Pancreas (tissue), 10 donors: Measurements from ENCODE around the gene PHC1. TPM values are rescaled to one million over a fixed set of nuclear protein-coding genes. Genes with fewer than 3 reads are reported as not detected.
A peak's percentile ranks its signal among the peaks of the same experiment; 100 is the strongest.

Source experiments
- ATAC-seq, 4 donors: fragments of 200-7000 bp; cut with Tn5 transposase; one replicate each; pipeline versions ENCODE4 v1.8.0 to v1.9.1; 2020; ENCODE audit warnings: mild to moderate bottlenecking in 4 of 4, moderate library complexity in 4 of 4
- DNase-seq, 6 donors: peaks; one replicate each; pipeline ENCODE4 v3.0.0-alpha.2; 2020
- FAIRE-seq: peaks from 2 replicates; lab custom pipeline; 2012; peaks lifted over from hg19 to GRCh38; lab: Jason Lieb, UNC
- H3K27ac ChIP-seq, 4 donors: fragments of 200-600 bp; sonication (generic); 1 replicate in 3 of 4; 2 replicates in 1 of 4; pipeline versions ENCODE4 v1.5.0 to v1.8.0; 2020
- H3K27me3 ChIP-seq, 4 donors: fragments of 200-600 bp; one replicate each; pipeline ENCODE4 v1.8.0; 2021
- H3K36me3 ChIP-seq, 3 donors: fragments of 200-600 bp; sonication (generic) in 1 of 3; one replicate each; pipeline versions ENCODE4 v1.5.0 to v1.8.0; 2020 to 2021
- H3K4me1 ChIP-seq, 3 donors: fragments of 200-600 bp; one replicate each; pipeline ENCODE4 v1.8.0; 2021
- H3K4me3 ChIP-seq, 4 donors: fragments of 200-600 bp; sonication (generic) in 2 of 4; one replicate each; pipeline versions ENCODE4 v1.5.0 to v1.8.0; 2020 to 2021
- H3K9me3 ChIP-seq, 4 donors: fragments of 200-600 bp; one replicate each; pipeline ENCODE4 v1.8.0; 2021
- WGBS, 2 donors: extraction: QIAGEN DNeasy Blood & Tissue Kit; methylation state at CpG; one replicate each; pipeline ENCODE4 v1.1.7; 2013; 5-methylcytosine and 5-hydroxymethylcytosine counted together
- intact Hi-C, 3 donors: fragments of 100-400 bp; cut with DNase I; formaldehyde crosslinking; loops; one replicate each; pipeline versions ENCODE4 v1.11.1 to v1.14.2; 2022
- polyA plus RNA-seq, 2 donors: library from polyadenylated mRNA; stranded (reverse); fragments of 200-250 nt; gene quantifications; one replicate each; pipeline ENCODE4 v1.2.3, GENCODE V29; 2013
- total RNA-seq, 6 donors: library from RNA; stranded (reverse); fragmentation: NEBNext Ultra II Directional in 4 of 6; extraction: Animal tissue kit (Norgen Biotek cat#: 25700) in 4 of 6; gene quantifications; one replicate each; pipeline versions ENCODE4 v1.2.1 to v1.2.4, GENCODE V29; 2021 to 2023
- TF ChIP-seq, protein P1 (sequence below), 4 donors: fragments of 200-600 bp; sonication (generic) in 3 of 4; IDR thresholded peaks; one replicate each; pipeline versions ENCODE4 v1.5.0 to v1.8.0; 2021; ENCODE audit warnings: antibody characterized with exemption in 4 of 4
- donor health status: healthy with polysubstance abuse.
- donor health status: DM: no; HTN: no; CAD: no; lungs with moderate emphysema.
- donor health status: DM: no; HTN: no; CAD: no.
- donor health status: control.
- donor health status: control.
- donor health status: Bipolar disorder and iron deficiency.
- donor health status: DM: yes; HTN: yes; CAD: no.
- donor health status: DM: no; HTN: no; CAD: no.
- donor health status: DM: no; HTN: no; CAD: no.
- donor health status: DM: yes; HTN: yes; CAD: no.

Gene PHC1
- total and polyA plus RNA-seq, 8 donors, result 15.8 to 45.1 (median 19.5) TPM

DNA sequence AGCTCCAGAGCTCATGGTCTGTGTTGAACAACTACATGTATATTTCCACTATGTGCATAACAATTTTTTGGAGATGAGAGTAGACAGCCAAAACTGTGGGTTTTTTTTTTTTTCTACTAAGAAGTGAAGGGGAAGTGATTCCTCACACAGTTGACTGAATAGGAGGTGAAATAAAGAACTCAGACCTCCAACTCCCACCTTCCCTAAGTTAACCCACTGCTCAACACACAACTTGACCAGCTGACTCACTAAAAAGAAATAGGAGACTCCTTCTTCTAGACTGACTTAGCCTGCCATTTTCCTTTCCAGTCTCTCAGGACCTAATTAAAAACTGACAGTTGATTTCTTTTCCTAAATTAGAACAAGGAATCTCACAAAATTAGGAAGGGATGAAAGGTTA is 33.4 kb downstream of the PHC1 start:
- ATAC-seq, result no peak
- intact Hi-C loops, result no loop called here
- FAIRE-seq, result no peak
- Histone ChIP-seq H3K9me3 (no peaks in the 10 kb centered on the region), H3K4me1 (peaks cover 0 to 23% (median 9%) of the 10 kb centered on the region in 3 donors), H3K36me3 (peaks cover 0 to 23% (median 14%) of the 10 kb centered on the region in 3 donors), H3K4me3 (peak overlapping the region in 1 of 4 donors; percentile 78), H3K27ac (no peak overlapping the region), H3K27me3 (no peaks in the 10 kb centered on the region)
- no peak for DNase-seq
- TF ChIP-seq, protein P1, sequence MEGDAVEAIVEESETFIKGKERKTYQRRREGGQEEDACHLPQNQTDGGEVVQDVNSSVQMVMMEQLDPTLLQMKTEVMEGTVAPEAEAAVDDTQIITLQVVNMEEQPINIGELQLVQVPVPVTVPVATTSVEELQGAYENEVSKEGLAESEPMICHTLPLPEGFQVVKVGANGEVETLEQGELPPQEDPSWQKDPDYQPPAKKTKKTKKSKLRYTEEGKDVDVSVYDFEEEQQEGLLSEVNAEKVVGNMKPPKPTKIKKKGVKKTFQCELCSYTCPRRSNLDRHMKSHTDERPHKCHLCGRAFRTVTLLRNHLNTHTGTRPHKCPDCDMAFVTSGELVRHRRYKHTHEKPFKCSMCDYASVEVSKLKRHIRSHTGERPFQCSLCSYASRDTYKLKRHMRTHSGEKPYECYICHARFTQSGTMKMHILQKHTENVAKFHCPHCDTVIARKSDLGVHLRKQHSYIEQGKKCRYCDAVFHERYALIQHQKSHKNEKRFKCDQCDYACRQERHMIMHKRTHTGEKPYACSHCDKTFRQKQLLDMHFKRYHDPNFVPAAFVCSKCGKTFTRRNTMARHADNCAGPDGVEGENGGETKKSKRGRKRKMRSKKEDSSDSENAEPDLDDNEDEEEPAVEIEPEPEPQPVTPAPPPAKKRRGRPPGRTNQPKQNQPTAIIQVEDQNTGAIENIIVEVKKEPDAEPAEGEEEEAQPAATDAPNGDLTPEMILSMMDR (IDR thresholded peaks at IDR 0.05), result no peak

DNA sequence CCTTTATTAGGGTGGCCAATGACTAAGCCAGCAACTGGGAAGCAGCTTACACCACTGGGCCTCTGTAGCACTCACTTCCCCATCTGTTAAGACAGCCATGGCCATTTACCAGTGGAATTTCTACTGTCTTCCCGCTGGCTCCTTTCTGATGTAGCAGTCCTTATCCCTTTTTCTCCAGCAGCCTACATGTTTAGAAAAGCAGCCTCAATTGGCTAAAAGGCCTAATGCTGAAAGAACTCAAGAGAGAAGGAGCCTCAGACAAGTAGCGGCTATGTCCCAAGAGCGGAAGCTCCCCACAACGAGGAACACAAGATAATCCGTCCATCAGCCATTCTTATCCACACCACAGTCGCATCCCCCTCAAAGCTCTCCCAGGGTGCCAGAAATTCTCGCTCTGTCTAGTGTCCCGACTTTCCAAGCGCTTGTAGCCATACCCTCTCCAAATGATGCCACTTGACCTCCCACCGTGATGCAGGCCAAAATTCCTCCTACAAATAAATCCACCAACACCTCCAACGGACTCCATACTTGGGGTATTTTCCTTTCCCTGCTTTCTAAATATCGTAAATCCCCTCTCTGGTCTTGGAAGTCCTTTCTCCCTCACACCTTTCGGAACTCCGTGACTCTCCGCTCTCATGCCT is 34.5 kb downstream of the PHC1 start:
- DNase-seq, result peak in 1 of 6 donors; percentile 19

DNA sequence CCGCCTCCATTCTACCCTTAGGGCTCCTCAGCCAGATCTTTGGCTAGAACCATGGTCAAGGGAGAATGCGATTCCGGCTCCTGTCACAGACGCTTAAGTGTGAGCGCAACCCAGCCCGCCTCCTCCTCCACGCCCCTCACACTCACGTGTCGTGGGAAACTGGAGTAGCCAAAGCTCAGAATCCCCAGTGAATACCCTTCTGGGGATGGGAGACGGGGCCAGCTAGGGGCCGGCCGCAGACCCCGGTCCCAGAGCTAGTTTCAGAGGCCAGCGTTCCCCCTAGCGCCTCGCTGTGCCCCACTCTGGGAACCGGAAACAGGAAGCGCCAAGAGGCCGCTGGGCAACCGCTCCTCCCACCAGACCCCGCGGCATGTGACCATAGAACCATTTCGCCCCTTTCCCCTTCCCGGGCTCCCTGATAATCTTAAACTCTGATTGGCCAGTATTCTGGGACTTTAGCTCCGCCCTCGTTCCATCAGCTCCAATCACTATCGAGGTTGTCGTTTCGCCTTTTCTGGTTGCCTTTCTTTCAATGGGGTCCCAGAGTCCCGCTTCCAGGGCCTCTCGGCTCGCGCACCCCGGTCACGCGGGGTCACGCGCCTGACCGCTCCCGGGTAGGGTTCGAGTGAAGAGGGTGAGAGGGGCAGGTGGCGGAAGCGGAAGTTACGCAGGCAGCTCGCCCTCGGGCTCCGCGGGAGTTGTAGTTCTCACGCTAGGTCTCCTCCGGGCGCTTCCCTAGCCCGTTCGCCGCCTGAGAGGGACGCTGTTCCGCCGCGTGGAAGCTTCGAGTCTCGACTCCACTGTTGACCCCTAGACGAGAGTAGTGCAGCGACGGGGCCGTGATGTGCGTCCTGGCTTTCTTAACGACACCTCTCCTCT is 35.3 kb downstream of the PHC1 start, which contains the start of gene M6PR:
M6PR (minus strand) TSS at position 304 of the 879 bp plus-strand sequence. CDS start 3,241 bp downstream, outside the sequence.
- DNase-seq (peak; percentile 87 to 95 (median 89)), FAIRE-seq (peak; percentile 83), ATAC-seq (peak; percentile 93 to 97 (median 95))
- peaks cover 0 to 7% (median 4%) of the 10 kb centered on the region in 3 donors for H3K36me3 ChIP-seq
- H3K4me1 ChIP-seq, result peaks cover 0 to 23% (median 9%) of the 10 kb centered on the region in 3 donors
- TF ChIP-seq, protein P1 (IDR thresholded peaks at IDR 0.05), result peak in 1 of 4 donors; percentile 10
- intact Hi-C loops, result loop anchor here in 1 of 3 donors (10.0 kb wide), 1 partner anchor 85 kb away; no protein-coding TSS in a partner anchor
- H3K27me3 ChIP-seq, result no peaks in the 10 kb centered on the region
- WGBS, 2 donors, result 0 to 1% methylated on average over 65 to 66 of the region's 66 CpGs
- peak within 1 kb of the TSS; percentile 85 to 98 (median 94) for H3K27ac ChIP-seq
- H3K4me3 ChIP-seq, result peak within 1 kb of the TSS; percentile 71 to 89 (median 82)
- no peaks in the 10 kb centered on the region for H3K9me3 ChIP-seq

More for the DNA sequence above, 34.5 kb downstream of the PHC1 start:
- FAIRE-seq (no peak), ATAC-seq (peak in 1 of 4 donors; percentile 4)
- intact Hi-C loops, result no loop called here
- no peaks in the 10 kb centered on the region for H3K9me3 ChIP-seq
- peak overlapping the region; percentile 71 to 89 (median 82) for H3K4me3 ChIP-seq
- WGBS, 2 donors, result 1% methylated on average over 15 of the region's 15 CpGs
- TF ChIP-seq, protein P1 (IDR thresholded peaks at IDR 0.05), result no peak
- no peaks in the 10 kb centered on the region for H3K27me3 ChIP-seq
- H3K36me3 ChIP-seq, result peaks cover 0 to 15% (median 5%) of the 10 kb centered on the region in 3 donors
- peaks cover 0 to 23% (median 9%) of the 10 kb centered on the region in 3 donors for H3K4me1 ChIP-seq
- H3K27ac ChIP-seq, result peak overlapping the region; percentile 85 to 98 (median 94)

DNA sequence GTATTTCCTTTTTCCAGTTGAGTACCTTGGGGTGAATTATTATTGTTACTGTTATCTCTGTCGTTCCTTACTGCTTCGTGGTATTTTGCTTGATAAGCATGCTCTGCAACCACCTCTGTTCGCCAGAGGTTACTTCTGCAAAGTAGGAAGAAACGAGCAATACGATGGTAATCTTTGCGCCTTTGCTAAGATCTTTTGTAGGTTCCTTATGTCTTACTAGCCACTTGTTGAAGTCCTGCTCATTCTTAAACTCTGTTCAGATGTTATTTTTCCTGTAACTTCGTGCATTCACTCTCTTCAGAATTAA is 35.9 kb downstream of the PHC1 start:
- intact Hi-C loops, result loop anchor here in 1 of 3 donors (10.0 kb wide), 1 partner anchor 85 kb away; no protein-coding TSS in a partner anchor
- 0 to 1% methylated on average over 7 of the region's 7 CpGs for WGBS, 2 donors
- peak in 1 of 4 donors; percentile 1 for ATAC-seq
- H3K27ac ChIP-seq, result peak overlapping the region; percentile 85 to 98 (median 94)
- H3K9me3 ChIP-seq, result no peaks in the 10 kb centered on the region
- H3K4me1 ChIP-seq, result peaks cover 0 to 23% (median 9%) of the 10 kb centered on the region in 3 donors
- H3K27me3 ChIP-seq, result no peaks in the 10 kb centered on the region
- H3K36me3 ChIP-seq, result peaks cover 0 to 3% (median 2%) of the 10 kb centered on the region in 3 donors
- no peak for DNase-seq
- TF ChIP-seq, protein P1 (IDR thresholded peaks at IDR 0.05), result no peak
- peak overlapping the region; percentile 71 to 89 (median 82) for H3K4me3 ChIP-seq
- FAIRE-seq, result no peak
